Measurements from ENCODE around the gene COPS7A. TPM values are rescaled to one million over a fixed set of nuclear protein-coding genes. Genes with fewer than 3 reads are reported as not detected.

COPS7A gene
- total and polyA plus RNA-seq, 9 of the 15 experiments (the other 6 are each of a cell fraction or from before 2014, with no cell fraction given), result 12.7 to 36.0 (median 24.3) TPM

GRCh38 chr12:6764011-6764828, 40.4 kb downstream of the COPS7A start (continued):
- peak; percentile 77 for TF ChIP-seq ASH1L (IDR thresholded peaks at IDR 0.05; ENCODE audit: borderline replicate concordance, low read depth, partially characterized antibody)
- TF ChIP-seq ATF6 (CRISPR knock-in tag; IDR thresholded peaks at IDR 0.05), result no peak
- no peak for TF ChIP-seq GTF2A2 (tag; IDR thresholded peaks at IDR 0.05)
- no peak for TF ChIP-seq FOXA1 (IDR thresholded peaks at IDR 0.05; ENCODE audit: borderline replicate concordance)
- no peak for TF ChIP-seq CREB5 (CRISPR knock-in tag; IDR thresholded peaks at IDR 0.05)
- TF ChIP-seq PKNOX1 (IDR thresholded peaks at IDR 0.05), result peak; percentile 42; the same call in 1 of the 2 replicates
- no peak for TF ChIP-seq E2F3 (CRISPR knock-in tag; IDR thresholded peaks at IDR 0.05)
- TF ChIP-seq NR3C1 (CRISPR knock-in tag; IDR thresholded peaks at IDR 0.05), result no peak
- TF ChIP-seq HNRNPL (IDR thresholded peaks at IDR 0.05; ENCODE audit: low read depth, low read length), result no peak
- no peak for TF ChIP-seq RBM39 (optimal IDR thresholded peaks at IDR 0.05; ENCODE audit: low read depth, low read length)
- TF ChIP-seq MXI1 (IDR thresholded peaks at IDR 0.05; ENCODE audit: low read depth, low read length), result peak; percentile 53; the same call in 1 of the 2 replicates
- TF ChIP-seq MAZ (CRISPR knock-in tag; conservative IDR thresholded peaks at IDR 0.05 in 1 of 2, IDR thresholded peaks at IDR 0.05 in 1 of 2), result no peak
- TF ChIP-seq E2F4 (CRISPR knock-in tag; IDR thresholded peaks at IDR 0.05; ENCODE audit: low read depth), result no peak

Measured in K562 (cell line).